Right lobe of liver (tissue), 4 donors: ENCODE measurements around the gene ADAMTS3.

ENCODE experiments used
- POLR2A ChIP-seq: fragments of 450-650 bp; IDR thresholded peaks from one replicate; pipeline ENCODE4 v1.6.1; 2017; ENCODE audit warnings: antibody characterized with exemption, mild to moderate bottlenecking
- TF ChIP-seq, protein P1 (sequence below), 4 donors: fragments of 200-600 bp in 3 of 4; fragments of 450-650 bp in 1 of 4; IDR thresholded peaks; one replicate each; pipeline versions ENCODE4 v1.5.1 to v1.8.0; 2016 to 2022; ENCODE audit warnings: antibody characterized with exemption in 4 of 4, mild to moderate bottlenecking in 2 of 4
- donor health status: DM: no; HTN: no; CAD: no.
- donor health status: DM: no; HTN: no; CAD: no.
- donor health status: DM: no; HTN: yes; CAD: no.

DNA sequence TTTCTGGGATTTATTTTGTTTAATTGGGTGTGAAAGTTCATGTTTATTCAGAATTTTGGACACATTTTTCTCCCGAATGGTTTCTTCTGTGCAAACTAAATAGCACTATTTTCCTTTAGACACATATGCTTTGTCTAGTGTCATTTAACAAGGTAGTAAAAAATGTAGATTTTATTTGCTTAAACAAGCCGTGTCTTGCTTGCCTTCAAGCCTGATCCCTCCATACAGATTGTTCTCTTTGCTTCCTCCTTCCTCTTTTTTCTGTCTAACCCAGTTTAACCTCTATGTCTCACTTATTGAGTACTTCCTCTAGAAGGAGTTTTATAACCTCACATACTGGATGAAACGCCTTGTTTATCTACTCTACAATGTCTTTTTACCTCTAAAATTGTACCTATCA lies 325.4 kb downstream of the ADAMTS3 start:
- TF ChIP-seq POLR2A = no peak
- TF ChIP-seq, protein P1, sequence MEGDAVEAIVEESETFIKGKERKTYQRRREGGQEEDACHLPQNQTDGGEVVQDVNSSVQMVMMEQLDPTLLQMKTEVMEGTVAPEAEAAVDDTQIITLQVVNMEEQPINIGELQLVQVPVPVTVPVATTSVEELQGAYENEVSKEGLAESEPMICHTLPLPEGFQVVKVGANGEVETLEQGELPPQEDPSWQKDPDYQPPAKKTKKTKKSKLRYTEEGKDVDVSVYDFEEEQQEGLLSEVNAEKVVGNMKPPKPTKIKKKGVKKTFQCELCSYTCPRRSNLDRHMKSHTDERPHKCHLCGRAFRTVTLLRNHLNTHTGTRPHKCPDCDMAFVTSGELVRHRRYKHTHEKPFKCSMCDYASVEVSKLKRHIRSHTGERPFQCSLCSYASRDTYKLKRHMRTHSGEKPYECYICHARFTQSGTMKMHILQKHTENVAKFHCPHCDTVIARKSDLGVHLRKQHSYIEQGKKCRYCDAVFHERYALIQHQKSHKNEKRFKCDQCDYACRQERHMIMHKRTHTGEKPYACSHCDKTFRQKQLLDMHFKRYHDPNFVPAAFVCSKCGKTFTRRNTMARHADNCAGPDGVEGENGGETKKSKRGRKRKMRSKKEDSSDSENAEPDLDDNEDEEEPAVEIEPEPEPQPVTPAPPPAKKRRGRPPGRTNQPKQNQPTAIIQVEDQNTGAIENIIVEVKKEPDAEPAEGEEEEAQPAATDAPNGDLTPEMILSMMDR (IDR thresholded peaks at IDR 0.05) = no peak
